SIG-M5 treated with dmso at 0.1 percent for 504 hours (cell line): ENCODE data around the gene LRIT1.

Experiments used
- DNase-seq: peaks from one replicate; lab custom pipeline; 2025; ENCODE audit not compliant: unreplicated experiment; lab: John Stamatoyannopoulos, UW

LRIT1 gene

GRCh38 chr10:84256510-84257342, 15.4 kb upstream of the LRIT1 start:
- DNase-seq = no peak

DNA sequence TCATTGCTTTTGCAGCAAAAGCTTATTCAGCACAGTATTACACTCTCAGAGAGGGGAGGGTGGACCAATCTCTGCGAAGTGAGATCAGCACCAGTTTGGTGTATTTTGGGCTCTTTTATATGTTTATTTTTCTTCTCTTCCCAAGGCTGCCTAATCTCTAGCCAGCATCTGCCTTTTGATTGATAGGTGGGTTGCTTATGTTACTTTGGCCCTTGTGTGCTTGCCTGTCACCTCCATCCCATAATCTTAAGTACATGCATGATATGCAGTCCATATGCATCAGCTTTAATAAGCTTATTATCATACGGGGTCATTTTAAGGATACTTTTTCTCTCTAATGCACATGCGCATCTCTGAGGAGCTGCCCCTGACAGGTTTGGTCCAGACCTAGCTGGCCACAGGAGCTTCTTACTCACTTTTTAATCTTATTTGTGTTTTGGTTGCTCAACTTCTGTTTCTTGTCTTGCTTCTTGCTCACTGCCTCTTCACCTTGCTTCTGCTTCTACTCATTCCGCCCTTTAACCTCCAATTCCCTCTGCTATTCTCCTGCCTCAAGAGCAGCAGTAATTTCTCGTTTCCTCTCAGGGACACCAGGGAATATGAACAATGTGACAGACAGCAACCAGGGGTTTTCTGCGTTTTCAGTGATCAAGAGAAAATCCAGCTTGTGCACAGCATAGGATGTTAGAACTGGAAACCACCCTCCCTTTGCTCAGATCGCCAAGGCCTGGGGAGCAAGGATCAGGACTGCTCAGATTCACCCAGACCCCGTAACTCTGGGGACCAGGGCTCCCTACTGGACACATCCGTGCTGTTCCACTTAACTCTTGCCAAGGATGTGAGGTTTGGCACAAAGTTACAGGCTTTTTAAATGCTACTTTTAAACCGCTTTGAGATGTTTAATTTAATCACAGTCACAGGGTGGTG, 13.5 kb upstream of the LRIT1 start:
- DNase-seq = no peak

DNA sequence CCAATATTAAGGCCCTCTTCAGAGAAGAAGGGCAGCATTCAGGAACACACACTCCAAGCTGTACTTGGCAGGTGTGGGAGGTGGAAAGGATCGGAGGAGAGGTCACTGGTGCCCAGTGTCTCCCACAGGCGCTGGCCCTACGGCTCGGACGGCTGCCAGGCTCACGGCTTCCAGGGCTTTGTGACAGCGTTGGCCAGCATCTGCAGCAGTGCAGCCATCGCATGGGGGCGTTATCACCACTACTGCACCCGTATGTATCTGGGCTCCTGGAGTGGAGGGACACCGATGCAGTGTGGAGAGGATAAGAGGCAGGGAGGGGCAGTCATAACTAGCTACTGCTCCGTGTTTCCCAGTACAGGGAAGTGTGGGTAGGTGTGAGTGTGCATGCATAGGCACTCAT, 7.4 kb upstream of the LRIT1 start:
- no peak for DNase-seq

- DNase-seq = no peak
Observed at GRCh38 chr10:84247496-84247895, 6.2 kb upstream of the LRIT1 start.

DNA sequence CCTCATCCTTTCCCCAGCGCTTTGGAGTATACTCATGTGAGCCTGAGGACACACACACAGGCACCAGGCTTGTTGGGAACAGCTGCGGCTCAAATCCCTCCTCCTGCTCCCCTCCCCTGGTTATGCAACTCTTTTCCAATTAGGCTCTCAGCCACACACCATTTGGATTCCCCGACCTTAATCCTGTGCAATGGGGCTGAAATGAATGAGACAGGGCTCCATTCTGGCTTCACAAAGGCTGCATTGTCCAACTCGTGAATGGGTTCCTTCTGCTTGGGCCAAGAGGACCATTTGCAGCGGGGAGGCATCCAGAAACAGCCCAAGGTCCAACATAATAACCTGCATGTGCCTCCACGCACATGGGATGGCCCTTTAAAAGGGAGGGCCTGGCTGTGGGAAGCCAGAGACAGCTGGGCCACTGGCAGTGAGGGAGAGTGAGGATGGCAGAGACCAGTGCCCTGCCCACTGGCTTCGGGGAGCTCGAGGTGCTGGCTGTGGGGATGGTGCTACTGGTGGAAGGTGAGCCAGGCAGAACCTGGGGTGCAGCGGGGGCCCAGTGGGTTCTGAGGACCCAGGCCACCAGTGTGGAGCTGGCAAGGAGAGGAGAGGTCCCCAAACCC, 3.4 kb upstream of the LRIT1 start, which contains the start of gene RGR:
Gene RGR, plus strand, starts transcription at position 403 of the 620 bp plus-strand sequence. Its CDS starts 38 bp downstream, at position 441.
- DNase-seq = no peak

DNA sequence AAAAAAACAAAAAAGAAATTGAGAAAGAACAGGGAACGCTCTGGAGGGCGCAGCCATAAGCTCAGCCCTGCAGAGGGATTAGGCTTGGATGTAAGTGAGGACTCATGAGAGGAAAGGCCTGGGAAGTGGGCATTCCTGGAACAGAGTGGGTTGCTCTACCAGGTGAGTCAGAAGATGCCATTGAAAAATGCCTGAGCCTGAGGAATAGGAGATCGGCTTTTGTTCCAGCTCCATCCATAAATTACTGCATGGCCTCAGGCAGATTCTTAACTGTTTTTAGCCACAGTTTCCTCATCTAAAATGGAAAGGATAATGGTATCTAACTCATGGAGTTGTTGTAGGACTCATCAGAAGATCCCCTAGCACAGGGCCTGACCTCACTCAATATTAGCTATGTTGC, 2.4 kb upstream of the LRIT1 start:
- no peak for DNase-seq

GRCh38 chr10:84238909-84239308, 2.4 kb downstream of the LRIT1 start:
- no peak for DNase-seq

DNA sequence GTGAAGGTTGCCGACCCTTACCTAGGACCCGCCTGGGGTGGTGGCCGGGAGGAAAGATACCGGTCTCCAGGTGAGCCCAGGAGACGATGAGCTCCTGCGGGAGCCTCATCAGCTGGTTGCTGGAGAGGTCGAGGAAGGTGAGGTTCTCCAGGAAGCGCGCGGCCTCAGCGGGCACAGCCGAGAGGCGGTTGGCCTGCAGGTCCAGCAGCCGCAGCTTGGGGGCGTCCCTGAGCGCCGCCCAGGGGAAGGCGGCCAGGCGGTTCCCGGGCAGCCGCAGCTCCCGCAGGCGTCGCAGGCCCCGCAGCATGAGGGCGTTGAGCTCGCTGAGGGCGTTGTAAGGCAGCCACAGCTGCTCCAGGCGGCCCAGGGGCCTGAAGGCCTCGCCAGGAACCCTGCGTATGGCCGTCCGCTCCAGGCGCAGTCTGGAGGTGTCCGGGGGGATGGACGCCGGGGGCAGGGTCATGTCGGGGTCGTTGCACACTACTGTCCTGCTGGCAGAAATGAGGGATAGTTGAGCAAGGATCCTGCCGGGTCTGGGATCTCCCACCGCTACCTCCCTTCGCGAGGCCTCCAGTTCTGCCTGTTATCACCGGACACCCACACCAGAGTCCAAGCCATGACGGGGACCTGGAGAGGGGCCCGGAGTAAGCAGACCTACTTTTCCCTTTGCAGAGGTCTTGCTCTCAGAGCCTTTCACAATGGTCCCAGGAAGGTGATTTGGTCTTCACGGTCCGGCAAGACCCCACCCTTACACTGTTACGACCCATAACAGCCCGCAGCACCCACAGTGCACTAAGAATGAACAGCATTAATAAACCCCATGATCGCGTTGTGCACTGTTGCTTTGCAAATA, 3.9 kb downstream of the LRIT1 start:
- DNase-seq = no peak

- no peak for DNase-seq
Observed at GRCh38 chr10:84236807-84237198, 4.5 kb downstream of the LRIT1 start.

DNA sequence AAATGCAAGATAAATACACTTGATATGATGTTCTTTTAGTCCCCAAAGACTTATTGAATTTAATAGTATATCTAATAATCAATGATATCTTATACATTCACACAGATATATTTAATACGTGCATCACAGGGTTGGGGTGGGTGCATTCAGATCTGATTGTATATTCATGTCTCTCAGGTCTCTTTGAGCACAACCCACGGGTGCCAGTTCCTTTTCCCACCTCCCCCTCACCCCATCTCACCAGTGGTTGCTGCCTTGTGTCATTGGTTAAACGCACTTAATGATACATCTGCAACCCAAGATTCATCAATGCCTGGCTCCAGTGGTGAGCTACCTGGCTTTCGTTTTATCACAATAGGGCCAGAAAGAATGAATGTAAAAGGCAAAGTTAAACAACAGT, 6.2 kb downstream of the LRIT1 start:
- no peak for DNase-seq

DNA sequence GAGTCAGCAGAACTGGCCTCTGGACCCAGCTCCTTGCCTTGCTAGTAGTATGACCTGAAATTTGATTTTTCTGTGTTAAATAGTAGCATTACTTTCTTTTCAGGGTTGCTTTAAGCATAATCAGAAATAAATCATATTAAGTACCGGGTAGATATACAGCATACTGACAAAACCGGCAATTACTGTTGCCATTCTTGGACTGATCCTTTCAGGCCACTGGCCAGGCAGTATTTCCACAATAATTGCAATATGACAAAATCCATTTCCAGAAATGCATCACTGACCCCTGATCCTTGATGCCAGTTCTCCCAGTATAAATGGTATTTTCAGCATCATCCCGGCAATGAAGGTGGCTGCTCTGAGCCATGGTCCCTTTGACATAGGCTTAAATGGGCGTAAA, 6.9 kb downstream of the LRIT1 start:
- DNase-seq = no peak

GRCh38 chr10:84233940-84234339, 7.4 kb downstream of the LRIT1 start:
- DNase-seq = no peak

- no peak for DNase-seq
Observed at GRCh38 chr10:84232376-84232775, 9.0 kb downstream of the LRIT1 start.

DNA sequence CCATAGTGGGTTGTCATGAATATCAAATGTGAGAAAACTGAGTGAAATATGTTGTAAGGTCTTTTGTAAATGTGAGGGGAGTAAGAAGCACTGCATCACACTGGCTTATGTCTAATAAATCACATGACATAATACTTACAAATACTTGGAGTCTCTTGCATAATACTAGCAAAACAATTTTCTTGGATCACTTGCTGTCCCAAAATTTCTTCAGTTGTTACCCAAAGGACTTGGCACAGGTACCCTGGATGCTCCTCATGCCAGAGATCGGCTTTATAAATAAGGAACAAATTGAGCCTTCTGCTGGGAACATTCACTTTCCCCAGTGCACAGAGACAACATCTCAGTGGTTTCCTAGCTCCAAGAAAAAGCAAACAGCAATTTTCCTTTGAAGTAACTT, 11.0 kb downstream of the LRIT1 start:
- DNase-seq = no peak

DNA sequence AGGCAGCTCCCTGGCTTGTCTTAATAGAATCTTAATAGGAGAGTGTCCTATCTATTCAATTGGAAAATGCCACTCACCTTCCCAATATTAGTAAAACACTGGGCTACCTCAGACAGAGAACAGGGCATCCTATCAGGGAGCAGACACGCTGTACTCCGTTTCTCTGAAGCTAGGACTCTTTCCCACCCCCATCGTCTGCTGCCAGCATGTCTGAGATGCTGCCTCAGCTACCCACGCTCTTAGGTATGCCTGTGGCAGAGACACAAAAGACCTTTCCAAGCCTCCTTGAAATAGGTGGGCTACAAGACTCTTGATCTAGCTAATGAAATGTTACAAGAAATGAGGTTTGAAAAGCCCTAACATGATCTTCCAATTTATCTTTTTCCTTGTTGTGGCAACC, 13.5 kb downstream of the LRIT1 start:
- no peak for DNase-seq

GRCh38 chr10:84226616-84227015, 14.7 kb downstream of the LRIT1 start:
- DNase-seq = no peak

DNA sequence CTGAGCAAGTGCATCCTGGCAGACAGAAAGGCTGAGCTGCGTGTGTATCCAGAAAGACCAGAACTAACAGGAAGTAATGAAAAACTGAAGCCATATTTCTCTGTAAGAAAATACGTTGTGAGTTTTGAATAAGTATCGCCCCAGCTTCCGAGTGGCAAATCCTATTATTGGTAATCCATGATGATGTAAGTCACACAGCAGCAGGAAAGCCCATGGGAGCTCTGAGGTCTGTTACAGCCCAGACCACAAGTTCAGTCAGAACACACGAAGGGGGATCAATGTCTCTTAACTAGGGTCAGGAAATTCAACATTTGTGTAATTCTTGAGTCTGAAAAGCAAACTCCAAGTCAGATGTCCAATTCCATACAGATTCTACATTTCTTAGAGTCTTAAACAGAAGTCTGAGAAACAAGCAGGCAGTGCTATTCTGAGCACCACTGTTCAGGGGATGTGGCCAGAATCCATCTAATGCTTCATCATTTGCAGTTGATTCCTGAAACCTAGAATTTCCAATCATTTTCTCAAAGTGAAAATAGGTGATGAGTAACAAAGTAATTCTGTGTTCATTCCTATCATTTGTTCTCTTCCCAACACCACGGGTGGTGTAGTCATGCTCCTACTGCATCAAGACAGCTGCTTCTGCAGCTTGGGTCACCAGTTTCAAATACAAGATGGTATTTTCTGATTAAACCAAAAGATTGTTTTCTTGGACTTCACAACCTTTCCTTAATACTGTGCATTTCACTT, 15.7 kb downstream of the LRIT1 start, which contains the start of gene LRIT2:
Gene LRIT2, minus strand, starts transcription at position 118 of the 747 bp plus-strand sequence. Its CDS starts 24 bp downstream, at position 94.
- no peak for DNase-seq

DNA sequence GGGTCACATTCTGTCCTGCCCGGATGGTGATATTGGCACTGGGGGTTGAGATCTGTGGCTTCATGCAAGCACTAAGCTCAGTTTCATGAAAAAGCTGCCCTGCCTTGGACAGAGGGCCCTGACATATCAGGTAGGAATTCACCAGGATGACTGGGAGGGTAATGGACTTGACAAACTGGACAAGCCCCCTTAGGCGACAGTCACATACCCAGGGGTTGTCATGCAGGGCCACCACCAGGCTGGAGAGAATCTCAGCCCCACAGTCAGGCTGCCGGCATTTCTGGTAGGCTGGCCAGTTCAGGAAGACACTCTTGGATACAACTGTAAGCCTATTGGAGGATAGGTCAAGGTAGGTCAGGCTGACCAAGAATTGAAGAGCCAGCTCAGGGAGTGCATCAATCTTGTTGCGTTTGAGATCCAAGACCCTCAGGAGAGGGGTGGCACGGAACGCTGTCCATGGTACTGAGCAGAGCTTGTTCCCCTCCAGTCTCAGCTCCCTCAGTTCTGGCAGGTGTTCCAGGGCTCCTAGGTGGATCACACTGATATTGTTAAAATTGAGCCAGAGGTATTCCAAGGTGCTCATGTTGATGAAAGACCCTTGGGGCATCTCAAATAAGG, 16.8 kb downstream of the LRIT1 start:
- no peak for DNase-seq

GRCh38 chr10:84221916-84222315, 19.4 kb downstream of the LRIT1 start:
- no peak for DNase-seq
